ENCODE data around the gene G6PC3. TPM values are rescaled to one million over a fixed set of nuclear protein-coding genes. Genes with fewer than 3 reads are reported as not detected.
A peak's percentile ranks its signal among the peaks of the same experiment; 100 is the strongest.
"Not testable (repeated sequence)": the region's sequence is repeated elsewhere in the genome, so short reads cannot be mapped to it uniquely, and the experiment has no call there.

Gene G6PC3
- 10 to 100 TPM; 24.9 to 68.7 (median 36.2) TPM for total RNA-seq

GRCh38 chr17:44070455-44071197 lies at the start of gene G6PC3:
Gene G6PC3, plus strand, starts transcription at chr17:44070735. Its CDS starts 231 bp downstream, at chr17:44070966.
- TF ChIP-seq POLR2A (IDR thresholded peaks at IDR 0.05) (peak; percentile 68 to 76), CTCF (IDR thresholded peaks at IDR 0.05) (peak in 2 of 5 experiments; percentile 26 to 62), EP300 (IDR thresholded peaks at IDR 0.05) (peak; percentile 93 to 97)
- Histone ChIP-seq H3K36me3 (peaks cover 0 to 27% (median 0%) of the 10 kb centered on the region in 3 donors), H3K4me3 (peak within 1 kb of the TSS; percentile 63 to 85 (median 69)), H3K27ac (peak within 1 kb of the TSS; percentile 24 to 93 (median 86)), H3K4me1 (peaks cover 0 to 63% (median 23%) of the 10 kb centered on the region in 4 donors), H3K27me3 (no peaks in the 10 kb centered on the region), H3K9me3 (no peaks in the 10 kb centered on the region)
- DNase-seq (ENCODE audit: low spot score in 2 of 2): peak; percentile 88 to 92
- WGBS, 2 donors: 0 to 1% methylated on average over 48 to 51 of the region's 53 CpGs

GRCh38 chr17:44021227-44021626 lies 49.3 kb upstream of the G6PC3 start:
- not testable (repeated sequence) for DNase-seq (ENCODE audit: low spot score in 2 of 2); H3K4me3 ChIP-seq; H3K4me1 ChIP-seq; H3K27me3 ChIP-seq; H3K27ac ChIP-seq; H3K9me3 ChIP-seq
- H3K36me3 ChIP-seq: peaks cover 0 to 38% (median 0%) of the 10 kb centered on the region in 3 donors
- 89 to 92% methylated on average over 7 of the region's 7 CpGs for WGBS, 2 donors

GRCh38 chr17:44022246-44022645 lies 48.3 kb upstream of the G6PC3 start:
- H3K27ac ChIP-seq: no peak overlapping the region
- no peaks in the 10 kb centered on the region for H3K9me3 ChIP-seq
- 95 to 96% methylated on average over 2 of the region's 2 CpGs for WGBS, 2 donors
- no peak for DNase-seq (ENCODE audit: low spot score in 2 of 2)
- TF ChIP-seq POLR2A (IDR thresholded peaks at IDR 0.05): no peak
- TF ChIP-seq EP300 (IDR thresholded peaks at IDR 0.05): no peak
- no peak for TF ChIP-seq CTCF (IDR thresholded peaks at IDR 0.05)
- peaks cover 0 to 38% (median 0%) of the 10 kb centered on the region in 3 donors for H3K36me3 ChIP-seq
- H3K4me3 ChIP-seq: no peak overlapping the region
- H3K4me1 ChIP-seq: no peaks in the 10 kb centered on the region
- H3K27me3 ChIP-seq: no peaks in the 10 kb centered on the region

DNA sequence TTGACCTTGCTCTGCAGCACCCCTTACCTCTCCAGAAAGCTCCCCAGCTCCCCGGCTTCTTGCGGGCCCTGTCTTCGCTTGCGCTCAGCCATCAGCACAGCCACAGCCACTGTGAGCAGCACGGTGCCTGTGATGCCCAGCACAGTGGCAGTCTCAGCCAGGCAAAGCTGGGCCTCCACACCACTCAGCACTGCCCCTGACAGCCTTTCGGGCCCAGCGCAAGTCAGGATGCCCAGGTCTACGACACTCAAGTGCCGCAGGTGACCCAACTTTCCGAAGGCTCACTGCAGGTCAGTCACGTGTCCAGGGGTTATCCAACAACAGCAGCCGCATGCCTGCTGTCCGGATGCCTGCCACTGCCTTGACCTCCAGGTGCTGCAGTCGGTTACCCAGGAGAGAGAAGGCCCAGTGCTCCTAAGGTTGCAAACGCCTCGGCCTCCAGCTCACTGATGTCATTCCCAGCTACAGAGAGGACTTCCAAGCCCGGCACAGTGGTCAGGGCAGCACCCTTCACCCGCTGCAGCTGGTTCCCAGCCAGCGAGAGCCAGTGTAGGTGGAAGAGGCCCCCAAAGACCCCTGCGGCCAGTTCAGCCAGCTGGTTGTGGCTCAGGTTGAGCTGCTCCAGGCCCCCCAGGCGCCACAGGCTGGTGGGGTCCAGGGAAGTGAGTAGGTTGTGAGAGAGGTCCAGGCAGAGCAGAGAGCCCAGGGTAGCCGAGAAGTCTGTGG lies 46.8 kb upstream of the G6PC3 start:
- H3K4me3 ChIP-seq: no peak overlapping the region
- H3K4me1 ChIP-seq: no peaks in the 10 kb centered on the region
- no peaks in the 10 kb centered on the region for H3K9me3 ChIP-seq
- TF ChIP-seq EP300 (IDR thresholded peaks at IDR 0.05) (no peak), POLR2A (IDR thresholded peaks at IDR 0.05) (no peak), CTCF (IDR thresholded peaks at IDR 0.05) (no peak)
- no peak for DNase-seq (ENCODE audit: low spot score in 2 of 2)
- 87 to 89% methylated on average over 8 to 22 of the region's 22 CpGs for WGBS, 2 donors
- no peak overlapping the region for H3K27ac ChIP-seq
- no peaks in the 10 kb centered on the region for H3K27me3 ChIP-seq
- peaks cover 0 to 49% (median 0%) of the 10 kb centered on the region in 3 donors for H3K36me3 ChIP-seq

- WGBS, 2 donors: 67 to 87% methylated on average over 2 to 5 of the region's 6 CpGs
- H3K9me3 ChIP-seq: no peaks in the 10 kb centered on the region
- H3K27ac ChIP-seq: no peak overlapping the region
- H3K4me3 ChIP-seq: no peak overlapping the region
- peaks cover 0 to 50% (median 0%) of the 10 kb centered on the region in 3 donors for H3K36me3 ChIP-seq
- TF ChIP-seq CTCF (IDR thresholded peaks at IDR 0.05) (no peak), EP300 (IDR thresholded peaks at IDR 0.05) (no peak), POLR2A (IDR thresholded peaks at IDR 0.05) (no peak)
- DNase-seq (ENCODE audit: low spot score in 2 of 2): no peak
- no peaks in the 10 kb centered on the region for H3K27me3 ChIP-seq
- H3K4me1 ChIP-seq: no peaks in the 10 kb centered on the region
These were observed 46.3 kb upstream of the G6PC3 start for GRCh38 chr17:44024271-44024663.

Measured in tibial nerve (tissue), 4 donors.